Activated CD4-positive, alpha-beta T cell treated with anti-CD3 and anti-CD28 coated beads for 24 hours (primary cell): ENCODE results near the gene DPEP1.
"Not testable (repeated sequence)": the region's sequence is repeated elsewhere in the genome, so short reads cannot be mapped to it uniquely, and the experiment has no call there.

Experiments used
- DNase-seq, 2 donors: peaks; one replicate each; pipeline ENCODE4 v3.0.0-alpha.2; 2020; ENCODE audit warnings: low read depth in 2 of 2

The DPEP1 gene

GRCh38 chr16:89618109-89618998, 4.9 kb downstream of the DPEP1 start:
- no peak for DNase-seq

DNA sequence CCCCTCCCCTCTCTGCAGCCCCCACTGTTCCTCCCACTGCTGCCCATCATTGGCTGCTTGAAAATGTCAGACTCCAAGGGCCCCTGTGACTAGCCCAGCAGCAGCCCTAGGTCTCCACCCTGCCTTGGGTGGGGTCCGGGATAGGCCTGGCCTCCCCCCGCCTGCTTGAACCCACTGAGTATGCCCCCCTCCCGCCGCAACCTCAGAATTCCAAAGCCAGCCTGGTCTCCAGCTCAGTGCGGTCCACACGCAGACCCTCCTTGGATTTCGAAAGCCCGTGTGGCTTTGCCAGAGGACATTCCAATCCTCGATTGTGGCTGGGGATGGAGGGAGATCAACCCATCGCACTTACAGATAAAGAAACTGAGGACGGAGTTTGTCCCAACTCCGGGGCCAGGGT, 6.4 kb downstream of the DPEP1 start:
- DNase-seq, result no peak

DNA sequence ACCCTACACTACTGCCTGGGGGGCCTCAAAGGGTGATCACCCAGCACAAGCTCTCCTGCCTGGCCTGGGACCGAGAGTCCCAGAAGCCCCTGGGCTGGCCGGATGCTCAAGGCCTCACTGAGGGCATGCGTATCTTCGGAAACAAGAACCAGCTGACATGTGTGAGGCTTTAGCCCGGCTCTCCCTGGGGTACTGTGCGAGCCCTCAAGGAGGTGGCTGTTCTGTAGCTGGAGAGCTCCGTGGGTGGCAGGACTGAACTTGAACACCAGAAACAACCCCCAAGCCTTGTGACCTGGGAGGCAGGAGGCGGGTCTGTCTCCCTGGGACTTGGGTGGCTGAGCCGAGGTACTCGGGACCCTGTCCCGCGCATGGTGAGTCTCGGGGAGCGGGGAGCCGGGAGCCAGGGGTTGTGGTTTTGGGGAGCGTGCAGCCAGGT, 7.0 kb downstream of the DPEP1 start:
- DNase-seq, result no peak

- DNase-seq, result no peak
Observed at GRCh38 chr16:89621136-89621697, 7.8 kb downstream of the DPEP1 start.

DNA sequence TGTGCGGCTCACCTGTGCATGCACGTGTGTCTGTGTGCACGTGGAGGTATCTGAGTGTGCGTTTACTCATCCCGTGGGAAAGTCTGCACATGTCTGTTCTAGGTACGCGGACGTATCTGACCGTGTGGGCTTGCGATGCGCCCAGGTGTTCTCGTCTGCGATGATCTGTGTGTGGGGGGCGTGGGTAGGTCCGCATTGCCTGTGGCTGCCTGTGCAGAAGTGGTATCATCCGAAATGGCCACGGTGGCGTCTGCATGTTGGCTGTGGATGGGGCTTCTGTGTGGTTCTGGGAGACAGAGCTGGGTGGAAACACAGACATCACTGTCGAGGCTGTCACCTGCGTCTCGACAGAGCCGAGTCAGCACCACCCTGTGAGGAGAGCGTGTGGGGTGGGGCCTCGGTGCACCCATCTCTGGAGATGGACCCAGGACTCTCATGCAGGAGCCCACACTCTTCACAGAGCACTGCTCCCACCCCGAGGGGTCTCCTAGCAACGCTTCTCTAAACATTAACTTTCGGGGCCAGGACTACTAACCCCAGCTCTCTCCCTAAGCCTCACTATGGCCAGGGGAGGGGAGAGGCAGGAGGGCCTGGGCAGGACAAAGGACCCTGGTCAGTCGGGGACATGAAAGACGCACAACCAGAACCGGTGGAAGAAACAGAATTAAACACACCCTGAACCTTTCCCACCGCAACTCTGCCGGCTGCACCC, 8.4 kb downstream of the DPEP1 start:
- no peak for DNase-seq

GRCh38 chr16:89623511-89624261, 10.2 kb downstream of the DPEP1 start:
- DNase-seq, result no peak

DNA sequence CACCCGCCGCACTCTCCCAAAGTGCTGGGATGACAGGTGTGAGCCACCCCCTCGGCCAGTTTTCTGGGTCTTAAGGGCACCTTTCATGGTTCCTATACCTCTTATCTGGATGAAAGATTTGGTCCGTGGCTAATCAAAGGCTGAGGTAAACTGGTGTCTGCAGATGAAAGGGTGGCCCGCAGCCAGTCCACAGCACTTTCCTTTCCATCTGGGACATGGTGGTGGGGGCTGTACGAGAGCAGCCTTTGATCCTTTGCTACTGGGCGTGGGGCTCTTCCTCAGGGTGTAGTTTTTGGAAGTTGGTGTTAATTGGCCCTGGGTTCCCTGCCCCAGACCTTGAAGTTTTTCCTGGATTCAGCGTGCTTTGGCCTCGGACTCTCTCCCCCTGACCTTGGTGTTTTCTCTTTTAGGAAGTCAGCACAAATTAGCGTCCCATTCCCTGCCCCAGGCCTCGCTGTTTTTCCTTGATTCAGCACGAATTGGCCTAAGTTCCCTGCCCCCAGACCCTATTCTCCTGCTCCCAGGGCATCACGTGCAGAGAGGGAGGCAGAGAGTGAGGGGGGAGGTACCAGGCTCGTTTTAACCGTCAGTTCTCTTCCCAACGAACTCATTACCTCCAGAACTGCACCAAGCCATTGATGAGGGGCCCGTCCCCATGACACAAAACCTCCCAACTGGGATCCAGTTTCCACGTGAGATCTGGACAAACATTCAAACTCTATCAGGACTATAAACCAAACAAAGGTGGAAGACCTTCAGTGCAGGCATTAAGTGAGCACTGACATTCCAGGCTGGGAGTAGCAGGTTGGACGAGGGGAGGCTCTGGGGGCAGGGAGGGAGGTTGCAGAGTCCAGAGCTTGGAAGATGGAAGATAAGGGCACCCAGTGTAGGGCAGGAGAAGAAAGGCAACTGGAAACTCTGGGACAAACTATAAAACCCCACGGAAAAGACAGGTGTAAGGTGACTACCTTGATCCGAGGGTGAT, 11.6 kb downstream of the DPEP1 start:
- no peak for DNase-seq

GRCh38 chr16:89629827-89630610, 16.6 kb downstream of the DPEP1 start:
- no peak for DNase-seq

GRCh38 chr16:89633064-89633631, 19.7 kb downstream of the DPEP1 start:
- DNase-seq, result no peak

- not testable (repeated sequence) for DNase-seq
Observed at GRCh38 chr16:89634463-89635385, 21.3 kb downstream of the DPEP1 start.

- no peak for DNase-seq
Observed at GRCh38 chr16:89636663-89637062, 23.2 kb downstream of the DPEP1 start.

DNA sequence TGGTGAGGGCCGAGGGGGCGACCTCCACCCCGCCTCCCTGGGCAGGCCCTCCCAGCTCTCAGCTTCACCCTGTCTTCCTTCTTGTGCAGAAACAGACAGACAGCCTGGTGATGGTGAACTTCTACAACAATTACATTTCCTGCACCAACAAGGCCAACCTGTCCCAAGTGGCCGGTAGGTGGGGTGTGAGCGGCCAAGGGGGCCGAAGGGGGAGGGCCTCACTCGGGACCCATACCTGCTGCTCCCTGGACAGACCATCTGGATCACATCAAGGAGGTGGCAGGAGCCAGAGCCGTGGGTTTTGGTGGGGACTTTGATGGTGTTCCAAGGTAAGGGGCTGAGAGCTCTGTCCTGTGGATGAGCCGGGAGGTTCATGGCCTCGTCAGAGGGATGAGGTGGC, 23.9 kb downstream of the DPEP1 start:
- DNase-seq, result no peak

DNA sequence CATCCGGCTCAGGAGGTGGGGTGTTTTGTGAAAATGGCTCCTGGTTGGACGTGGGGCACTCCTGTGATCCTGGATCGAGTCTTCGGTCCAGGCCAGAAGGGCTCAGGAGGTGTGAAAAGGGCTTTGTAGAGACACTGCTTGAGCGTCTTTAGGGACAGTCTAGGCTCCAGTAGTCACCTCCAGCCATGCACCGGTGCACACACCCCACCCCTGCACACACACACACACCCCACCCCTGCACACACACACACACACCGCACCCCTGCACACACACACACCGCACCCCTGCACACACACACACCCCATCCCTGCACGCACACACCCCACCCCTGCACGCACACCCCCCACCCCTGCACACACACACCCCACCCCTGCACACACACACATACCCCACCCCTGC, 25.0 kb downstream of the DPEP1 start:
- DNase-seq, result no peak

DNA sequence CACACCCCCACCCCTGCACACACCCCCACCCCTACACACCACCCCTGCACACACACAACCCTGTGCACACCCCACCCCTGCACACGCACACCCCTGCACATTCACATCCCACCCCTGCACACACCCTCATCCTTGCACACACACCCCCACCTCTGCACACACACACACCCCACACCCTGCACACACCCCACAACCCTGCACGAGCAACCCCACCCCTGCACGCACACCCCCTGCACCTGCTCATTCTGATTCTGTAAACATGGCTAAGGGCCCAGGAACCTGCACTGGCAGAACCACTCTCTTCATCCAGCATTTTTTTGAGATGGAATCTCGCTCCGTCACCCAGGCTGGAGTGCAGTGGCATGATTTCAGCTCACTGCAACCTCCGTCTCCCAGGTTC, 25.9 kb downstream of the DPEP1 start:
- DNase-seq, result no peak

DNA sequence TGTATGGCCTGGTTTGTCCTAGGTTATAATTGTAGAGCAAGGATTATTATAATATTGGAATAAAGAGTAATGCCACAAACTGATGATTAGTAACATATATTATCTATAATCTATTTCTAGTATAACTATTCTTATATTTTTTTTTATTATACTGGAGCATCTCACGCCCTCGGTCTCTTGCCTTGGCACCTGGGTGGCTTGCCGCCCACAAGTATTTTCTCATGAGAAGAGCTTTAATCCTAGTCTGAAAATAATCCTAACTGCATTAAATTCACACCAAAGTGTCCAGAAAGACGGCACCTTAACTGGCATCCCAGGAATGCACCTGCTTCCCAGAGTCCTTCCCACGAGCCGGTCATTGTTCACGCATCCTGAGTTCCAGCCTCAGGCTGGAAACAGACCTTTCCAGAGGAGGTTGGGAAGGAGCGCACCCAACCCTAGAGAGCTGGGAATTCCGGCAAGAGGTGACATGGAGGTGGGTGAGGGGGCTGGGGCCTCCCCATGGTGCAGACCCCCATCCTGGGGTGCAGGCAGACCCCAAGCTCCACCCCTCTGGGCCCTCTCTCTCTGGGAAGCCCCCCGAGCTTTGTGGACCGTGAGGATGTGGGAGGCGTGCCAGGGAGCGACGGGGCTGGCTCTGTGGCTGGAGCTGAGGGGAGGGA, 28.1 kb downstream of the DPEP1 start:
- no peak for DNase-seq

- DNase-seq, result no peak
Observed at GRCh38 chr16:89642574-89642973, 29.1 kb downstream of the DPEP1 start.

- DNase-seq, result no peak
Observed at GRCh38 chr16:89643769-89644300, 30.4 kb downstream of the DPEP1 start.

- DNase-seq, result no peak
Observed at GRCh38 chr16:89645122-89645521, 31.7 kb downstream of the DPEP1 start.
